T-helper 1 cell treated with Interleukin-12 subunit alpha and Interleukin-12 subunit beta and Interleukin-4 antibody, amounts not matched to agents 30 μg/mL and 1 μg/mL, for 36 hours (primary cell): ENCODE measurements around the gene DMD.

Experiments used
- H3K27ac Mint-ChIP-seq: one replicate; pipeline ENCODE4 v1.8.0; 2021; ENCODE audit warnings: mild to moderate bottlenecking, mixed read lengths
- H3K27me3 Mint-ChIP-seq: one replicate; pipeline ENCODE4 v1.8.0; 2021; ENCODE audit warnings: low read depth, mixed read lengths
- H3K36me3 Mint-ChIP-seq: one replicate; pipeline ENCODE4 v1.8.0; 2021; ENCODE audit warnings: low read depth, mixed read lengths
- H3K4me1 Mint-ChIP-seq: one replicate; pipeline ENCODE4 v1.8.0; 2021; ENCODE audit warnings: low read depth, mixed read lengths
- H3K4me3 Mint-ChIP-seq: one replicate; pipeline ENCODE4 v1.8.0; 2021; ENCODE audit warnings: mild to moderate bottlenecking, moderate library complexity, mixed read lengths
- H3K9me3 Mint-ChIP-seq: one replicate; pipeline ENCODE4 v1.8.0; 2021; ENCODE audit warnings: mixed read lengths

Gene DMD

GRCh38 chrX:31223817-31224216, 1987.5 kb downstream of the DMD start:
- Mint-ChIP-seq H3K27me3 (no peaks in the 10 kb centered on the region), H3K36me3 (no peaks in the 10 kb centered on the region), H3K4me3 (no peak overlapping the region), H3K9me3 (no peaks in the 10 kb centered on the region), H3K27ac (no peak overlapping the region), H3K4me1 (peaks cover 4% of the 10 kb centered on the region)

- H3K27ac Mint-ChIP-seq: no peak overlapping the region
- no peak overlapping the region for H3K4me3 Mint-ChIP-seq
- no peaks in the 10 kb centered on the region for H3K27me3 Mint-ChIP-seq
- peaks cover 4% of the 10 kb centered on the region for H3K4me1 Mint-ChIP-seq
- no peaks in the 10 kb centered on the region for H3K36me3 Mint-ChIP-seq
- H3K9me3 Mint-ChIP-seq: no peaks in the 10 kb centered on the region
Measured at GRCh38 chrX:31222946-31223345, 1988.4 kb downstream of the DMD start.

- H3K27ac Mint-ChIP-seq: no peak overlapping the region
- peaks cover 11% of the 10 kb centered on the region for H3K4me1 Mint-ChIP-seq
- H3K27me3 Mint-ChIP-seq: no peaks in the 10 kb centered on the region
- no peaks in the 10 kb centered on the region for H3K36me3 Mint-ChIP-seq
- H3K4me3 Mint-ChIP-seq: no peak overlapping the region
- H3K9me3 Mint-ChIP-seq: no peaks in the 10 kb centered on the region
Measured at GRCh38 chrX:31219174-31219573, 1992.2 kb downstream of the DMD start.

GRCh38 chrX:31217084-31217483, 1994.3 kb downstream of the DMD start:
- no peaks in the 10 kb centered on the region for H3K36me3 Mint-ChIP-seq
- no peak overlapping the region for H3K27ac Mint-ChIP-seq
- no peaks in the 10 kb centered on the region for H3K27me3 Mint-ChIP-seq
- H3K4me1 Mint-ChIP-seq: peaks cover 13% of the 10 kb centered on the region
- no peaks in the 10 kb centered on the region for H3K9me3 Mint-ChIP-seq
- no peak overlapping the region for H3K4me3 Mint-ChIP-seq

- no peaks in the 10 kb centered on the region for H3K27me3 Mint-ChIP-seq
- no peak overlapping the region for H3K27ac Mint-ChIP-seq
- H3K9me3 Mint-ChIP-seq: no peaks in the 10 kb centered on the region
- no peaks in the 10 kb centered on the region for H3K36me3 Mint-ChIP-seq
- no peak overlapping the region for H3K4me3 Mint-ChIP-seq
- peaks cover 22% of the 10 kb centered on the region for H3K4me1 Mint-ChIP-seq
Measured at GRCh38 chrX:31215277-31215815, 1996.0 kb downstream of the DMD start.

GRCh38 chrX:31213941-31214340, 1997.4 kb downstream of the DMD start:
- Mint-ChIP-seq H3K27me3 (no peaks in the 10 kb centered on the region), H3K4me1 (peaks cover 22% of the 10 kb centered on the region), H3K9me3 (no peaks in the 10 kb centered on the region), H3K4me3 (no peak overlapping the region), H3K36me3 (no peaks in the 10 kb centered on the region), H3K27ac (no peak overlapping the region)

- no peaks in the 10 kb centered on the region for H3K27me3 Mint-ChIP-seq
- peaks cover 1% of the 10 kb centered on the region for H3K36me3 Mint-ChIP-seq
Measured at GRCh38 chrX:31212856-31213748, 1998.2 kb downstream of the DMD start.

GRCh38 chrX:31209005-31209628, 2002.2 kb downstream of the DMD start:
- H3K9me3 Mint-ChIP-seq: no peaks in the 10 kb centered on the region
- no peak overlapping the region for H3K27ac Mint-ChIP-seq

More at GRCh38 chrX:31212856-31213748, 1998.2 kb downstream of the DMD start:
- Mint-ChIP-seq H3K4me1 (peaks cover 22% of the 10 kb centered on the region), H3K9me3 (no peaks in the 10 kb centered on the region), H3K27ac (no peak overlapping the region), H3K4me3 (no peak overlapping the region)

GRCh38 chrX:31201503-31201902, 2009.8 kb downstream of the DMD start:
- H3K4me1 Mint-ChIP-seq: peaks cover 3% of the 10 kb centered on the region
- H3K9me3 Mint-ChIP-seq: peaks cover 4% of the 10 kb centered on the region
- H3K27ac Mint-ChIP-seq: no peak overlapping the region
- peaks cover 9% of the 10 kb centered on the region for H3K36me3 Mint-ChIP-seq
- no peaks in the 10 kb centered on the region for H3K27me3 Mint-ChIP-seq
- H3K4me3 Mint-ChIP-seq: no peak overlapping the region

More at GRCh38 chrX:31209005-31209628, 2002.2 kb downstream of the DMD start:
- Mint-ChIP-seq H3K27me3 (no peaks in the 10 kb centered on the region), H3K36me3 (peaks cover 1% of the 10 kb centered on the region), H3K4me1 (peaks cover 15% of the 10 kb centered on the region), H3K4me3 (no peak overlapping the region)

- Mint-ChIP-seq H3K27ac (no peak overlapping the region), H3K36me3 (peaks cover 9% of the 10 kb centered on the region)
Measured at GRCh38 chrX:31200430-31200829, 2010.9 kb downstream of the DMD start.

GRCh38 chrX:31199840-31200114, 2011.6 kb downstream of the DMD start:
- Mint-ChIP-seq H3K27ac (no peak overlapping the region), H3K9me3 (peaks cover 4% of the 10 kb centered on the region), H3K4me3 (no peak overlapping the region), H3K36me3 (peaks cover 9% of the 10 kb centered on the region), H3K27me3 (no peaks in the 10 kb centered on the region), H3K4me1 (peaks cover 3% of the 10 kb centered on the region)

More at GRCh38 chrX:31200430-31200829, 2010.9 kb downstream of the DMD start:
- H3K9me3 Mint-ChIP-seq: peaks cover 4% of the 10 kb centered on the region
- no peak overlapping the region for H3K4me3 Mint-ChIP-seq
- no peaks in the 10 kb centered on the region for H3K27me3 Mint-ChIP-seq
- peaks cover 3% of the 10 kb centered on the region for H3K4me1 Mint-ChIP-seq

- H3K4me3 Mint-ChIP-seq: no peak overlapping the region
- peaks cover 4% of the 10 kb centered on the region for H3K9me3 Mint-ChIP-seq
- peaks cover 3% of the 10 kb centered on the region for H3K4me1 Mint-ChIP-seq
- no peaks in the 10 kb centered on the region for H3K27me3 Mint-ChIP-seq
- H3K27ac Mint-ChIP-seq: no peak overlapping the region
- H3K36me3 Mint-ChIP-seq: peaks cover 11% of the 10 kb centered on the region
Measured at GRCh38 chrX:31199056-31199839, 2012.1 kb downstream of the DMD start.

- peaks cover under 1% of the 10 kb centered on the region for H3K9me3 Mint-ChIP-seq
- H3K27me3 Mint-ChIP-seq: no peaks in the 10 kb centered on the region
- H3K4me1 Mint-ChIP-seq: no peaks in the 10 kb centered on the region
- no peak overlapping the region for H3K27ac Mint-ChIP-seq
- H3K4me3 Mint-ChIP-seq: no peak overlapping the region
- H3K36me3 Mint-ChIP-seq: peaks cover 2% of the 10 kb centered on the region
Measured at GRCh38 chrX:31190221-31190975, 2021.0 kb downstream of the DMD start.
